Adrenal gland (tissue), 12 donors: ENCODE data around the gene ZFHX3. TPM values are rescaled to one million over a fixed set of nuclear protein-coding genes. Genes with fewer than 3 reads are reported as not detected.
A peak's percentile ranks its signal among the peaks of the same experiment; 100 is the strongest.

Experiments used
- DNase-seq, 7 donors: peaks; one replicate each; pipeline ENCODE4 v3.0.0-alpha.2; 2019 to 2020
- H3K27ac ChIP-seq, 5 donors: fragments of 200-600 bp; sonication (generic) in 4 of 5; 1 replicate in 3 of 5; 2 replicates in 2 of 5; pipeline versions ENCODE4 v1.5.1 to v1.8.0; 2016 to 2020; ENCODE audit warnings: mild to moderate bottlenecking in 1 of 5
- H3K27me3 ChIP-seq: fragments of 200-600 bp; 2 replicates; pipeline ENCODE4 v1.8.0; 2021
- H3K36me3 ChIP-seq, 2 donors: fragments of 200-600 bp; replicated peaks in 1 of 2; 1 replicate in 1 of 2; 2 replicates in 1 of 2; pipeline versions ENCODE4 v1.5.1 to v1.8.0; 2018 to 2022
- H3K4me1 ChIP-seq, 2 donors: fragments of 200-600 bp; replicated peaks in 1 of 2; 1 replicate in 1 of 2; 2 replicates in 1 of 2; pipeline versions ENCODE4 v1.5.1 to v1.8.0; 2018 to 2021
- H3K4me3 ChIP-seq, 4 donors: fragments of 200-600 bp; sonication (generic) in 3 of 4; one replicate each; pipeline ENCODE4 v1.5.1; 2016 to 2018
- H3K9me3 ChIP-seq, 3 donors: fragments of 200-600 bp; sonication (generic) in 1 of 3; replicated peaks in 1 of 3; 1 replicate in 2 of 3; 2 replicates in 1 of 3; pipeline versions ENCODE4 v1.5.1 to v1.8.0; 2016 to 2021
- POLR2A ChIP-seq, 2 donors: fragments of 450-650 bp; IDR thresholded peaks; one replicate each; pipeline ENCODE4 v1.6.1; 2017; ENCODE audit warnings: antibody characterized with exemption in 2 of 2, mild to moderate bottlenecking in 2 of 2, moderate library complexity in 1 of 2
- WGBS, 4 donors: extraction: QIAGEN DNeasy Blood & Tissue Kit in 2 of 4; methylation state at CpG; one replicate each; pipeline versions ENCODE4 v1.1.5 to v1.1.7; 2013 to 2017; 5-methylcytosine and 5-hydroxymethylcytosine counted together
- intact Hi-C, 2 donors: fragments of 100-400 bp; cut with DNase I; formaldehyde crosslinking; loops; one replicate each; pipeline versions ENCODE4 v1.14.1 to v1.15.0; 2022 to 2023
- polyA plus RNA-seq, 3 donors: library from polyadenylated mRNA; stranded (reverse); fragments of 200-250 nt in 2 of 3; fragments of 350-450 nt in 1 of 3; fragmentation: Illumina TruSeq in 1 of 3; extraction: RNeasy Lipid Tissue Mini Kit (QIAGEN cat#74804) in 1 of 3; gene quantifications; one replicate each; pipeline ENCODE4 v1.2.3, GENCODE V29; 2013 to 2014
- total RNA-seq, 9 donors: library from RNA; depleted of rRNA in 4 of 9; stranded (reverse); fragments of >200 nt in 4 of 9; fragments of 120-200 nt in 1 of 9; fragmentation: NEBNext Ultra II Directional in 1 of 9; extraction: Animal tissue kit (Norgen Biotek cat#: 25700) in 1 of 9; gene quantifications; one replicate each; pipeline versions ENCODE4 v1.1.0 to v1.2.4, GENCODE V29; 2013 to 2023
- TF ChIP-seq, protein P1 (sequence below), 6 experiments: fragments of 450-650 bp in 4 of 6; fragments of 200-600 bp in 2 of 6; sonication (generic) in 1 of 6; IDR thresholded peaks; 1 replicate in 5 of 6; 2 replicates in 1 of 6; pipeline versions ENCODE4 v1.5.1 to v1.8.0; 2016 to 2021; ENCODE audit warnings: antibody characterized with exemption in 6 of 6, mild to moderate bottlenecking in 2 of 6, moderate library complexity in 1 of 6
- donor health status: healthy with polysubstance abuse.
- donor health status: Bipolar disorder and iron deficiency.
- donor health status: DM: yes; HTN: yes; CAD: no.
- donor health status: DM: no; HTN: no; CAD: no.
- donor health status: DM: no; HTN: no; CAD: no.
- donor health status: DM: yes; HTN: yes; CAD: no.

Gene ZFHX3
- total and polyA plus RNA-seq, 12 donors = 2.4 to 31.6 (median 19.3) TPM

DNA sequence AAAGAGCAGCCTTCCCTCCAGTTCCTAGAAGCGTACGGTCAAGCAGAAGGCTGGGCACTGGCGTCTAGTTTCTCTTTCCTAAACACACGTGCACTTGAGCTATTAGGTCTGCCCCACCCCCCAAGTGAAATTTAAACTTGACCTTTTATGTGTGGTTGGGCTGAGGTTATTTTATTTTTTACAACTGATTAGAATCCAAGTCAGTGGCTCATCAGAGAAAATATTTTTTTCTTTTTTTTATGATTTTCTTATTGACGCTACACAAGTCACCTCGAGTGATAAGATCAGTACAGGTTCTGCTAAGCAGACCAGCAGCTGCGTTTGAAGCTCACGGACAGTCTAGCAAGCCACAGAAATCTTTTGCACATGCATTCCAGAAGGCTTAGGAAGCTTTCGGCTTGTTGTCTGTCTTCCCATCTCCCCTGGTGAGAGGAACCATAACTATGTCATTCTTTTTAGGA, 95.1 kb downstream of the ZFHX3 start:
- no peaks in the 10 kb centered on the region for H3K27me3 ChIP-seq
- peaks cover 0 to 16% of the 10 kb centered on the region in 2 donors for H3K36me3 ChIP-seq
- peak overlapping the region in 4 of 5 donors; percentile 3 to 86 (median 66) for H3K27ac ChIP-seq
- H3K4me3 ChIP-seq = peak overlapping the region in 1 of 4 donors; percentile 0
- peak in 1 of 2 donors; percentile 39 for TF ChIP-seq POLR2A (IDR thresholded peaks at IDR 0.05)
- TF ChIP-seq, protein P1, sequence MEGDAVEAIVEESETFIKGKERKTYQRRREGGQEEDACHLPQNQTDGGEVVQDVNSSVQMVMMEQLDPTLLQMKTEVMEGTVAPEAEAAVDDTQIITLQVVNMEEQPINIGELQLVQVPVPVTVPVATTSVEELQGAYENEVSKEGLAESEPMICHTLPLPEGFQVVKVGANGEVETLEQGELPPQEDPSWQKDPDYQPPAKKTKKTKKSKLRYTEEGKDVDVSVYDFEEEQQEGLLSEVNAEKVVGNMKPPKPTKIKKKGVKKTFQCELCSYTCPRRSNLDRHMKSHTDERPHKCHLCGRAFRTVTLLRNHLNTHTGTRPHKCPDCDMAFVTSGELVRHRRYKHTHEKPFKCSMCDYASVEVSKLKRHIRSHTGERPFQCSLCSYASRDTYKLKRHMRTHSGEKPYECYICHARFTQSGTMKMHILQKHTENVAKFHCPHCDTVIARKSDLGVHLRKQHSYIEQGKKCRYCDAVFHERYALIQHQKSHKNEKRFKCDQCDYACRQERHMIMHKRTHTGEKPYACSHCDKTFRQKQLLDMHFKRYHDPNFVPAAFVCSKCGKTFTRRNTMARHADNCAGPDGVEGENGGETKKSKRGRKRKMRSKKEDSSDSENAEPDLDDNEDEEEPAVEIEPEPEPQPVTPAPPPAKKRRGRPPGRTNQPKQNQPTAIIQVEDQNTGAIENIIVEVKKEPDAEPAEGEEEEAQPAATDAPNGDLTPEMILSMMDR (IDR thresholded peaks at IDR 0.05) = no peak
- H3K4me1 ChIP-seq = peaks cover 21 to 27% of the 10 kb centered on the region in 2 donors
- DNase-seq = peak in 4 of 7 donors; percentile 53 to 74 (median 56)
- no peaks in the 10 kb centered on the region for H3K9me3 ChIP-seq
- intact Hi-C loops = loop anchor here in 1 of 2 donors (10.0 kb wide), 1 partner anchor 108 kb away; no protein-coding TSS in a partner anchor
- 23 to 38% (median 34%) methylated on average over 9 of the region's 9 CpGs for WGBS, 4 donors

DNA sequence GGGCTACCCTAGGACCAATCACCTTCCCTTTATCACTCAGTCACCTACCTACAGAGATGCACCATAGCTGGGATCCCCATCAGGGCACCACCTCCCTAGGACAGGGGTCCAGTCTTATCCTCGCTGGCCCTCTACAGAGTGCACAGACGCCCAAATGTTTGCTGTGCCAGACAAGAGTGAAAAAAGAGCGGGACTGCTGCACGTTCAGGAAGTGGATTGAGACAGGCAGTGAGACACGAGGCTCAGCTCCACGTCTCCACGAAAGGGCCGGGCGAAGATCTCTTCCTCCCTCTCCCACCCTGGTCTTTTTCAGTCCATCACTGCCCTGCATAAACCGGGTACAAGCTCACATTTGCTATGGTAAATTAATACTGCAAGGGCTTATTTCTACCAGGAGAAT, 95.5 kb downstream of the ZFHX3 start:
- Histone ChIP-seq H3K4me1 (peaks cover 26 to 31% of the 10 kb centered on the region in 2 donors), H3K9me3 (no peaks in the 10 kb centered on the region), H3K27me3 (no peaks in the 10 kb centered on the region), H3K36me3 (peaks cover 0 to 12% of the 10 kb centered on the region in 2 donors), H3K4me3 (no peak overlapping the region), H3K27ac (peak overlapping the region in 3 of 5 donors; percentile 63 to 86 (median 69))
- TF ChIP-seq, protein P1 (IDR thresholded peaks at IDR 0.05) = no peak
- TF ChIP-seq POLR2A (IDR thresholded peaks at IDR 0.05) = no peak
- 51 to 73% (median 62%) methylated on average over 10 of the region's 10 CpGs for WGBS, 4 donors
- intact Hi-C loops = loop anchor here in 1 of 2 donors (10.0 kb wide), 1 partner anchor 108 kb away; no protein-coding TSS in a partner anchor
- no peak for DNase-seq

DNA sequence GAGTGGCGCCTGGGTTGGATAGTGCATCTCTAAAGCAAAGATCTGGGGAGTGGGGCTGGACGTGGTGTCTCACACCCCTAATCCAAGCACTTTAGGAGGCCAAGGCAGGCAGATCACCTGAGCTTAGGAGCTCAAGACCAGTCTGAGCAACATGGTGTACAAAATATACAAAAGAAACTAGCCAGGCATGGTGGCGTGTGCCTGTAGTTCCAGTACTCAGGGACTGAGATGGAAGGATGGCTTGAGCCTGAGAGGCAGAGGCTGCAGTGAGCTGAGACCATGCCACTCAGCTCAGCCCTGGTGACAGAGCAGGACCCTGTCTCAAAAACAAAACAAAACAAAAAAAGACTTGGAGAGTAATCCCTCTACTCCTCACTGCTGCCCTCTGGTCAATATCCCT, 96.0 kb downstream of the ZFHX3 start:
- no peaks in the 10 kb centered on the region for H3K9me3 ChIP-seq
- H3K27me3 ChIP-seq = no peaks in the 10 kb centered on the region
- H3K27ac ChIP-seq = peak overlapping the region in 2 of 5 donors; percentile 63 to 86
- H3K4me3 ChIP-seq = no peak overlapping the region
- peaks cover 0 to 8% of the 10 kb centered on the region in 2 donors for H3K36me3 ChIP-seq
- TF ChIP-seq, protein P1 (IDR thresholded peaks at IDR 0.05) = no peak
- TF ChIP-seq POLR2A (IDR thresholded peaks at IDR 0.05) = no peak
- DNase-seq = no peak
- intact Hi-C loops = loop anchor here in 1 of 2 donors (10.0 kb wide), 1 partner anchor 107 kb away; no protein-coding TSS in a partner anchor
- WGBS, 4 donors = 91 to 98% (median 94%) methylated on average over 3 of the region's 3 CpGs
- peaks cover 30 to 36% of the 10 kb centered on the region in 2 donors for H3K4me1 ChIP-seq

DNA sequence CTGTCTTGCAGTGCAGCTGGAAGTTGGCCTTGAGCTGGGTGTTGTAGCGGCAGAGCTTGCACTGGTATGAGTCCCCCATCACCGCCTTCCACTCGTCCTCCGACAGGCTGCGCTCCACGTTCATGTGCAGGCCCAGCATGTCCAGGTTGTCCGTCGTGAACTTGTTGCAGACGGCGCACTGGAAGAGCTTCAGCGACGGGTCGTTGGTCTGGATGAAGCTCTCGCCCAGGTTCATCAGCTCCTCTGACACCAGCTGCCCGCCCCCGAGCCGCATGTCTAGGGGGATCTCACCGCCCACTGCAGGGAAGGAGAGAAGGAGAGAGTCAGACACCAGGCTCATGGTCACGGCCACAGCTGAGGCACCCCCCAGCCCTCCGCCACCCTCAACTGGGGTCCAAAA, 97.3 kb downstream of the ZFHX3 start:
- Histone ChIP-seq H3K27ac (no peak overlapping the region), H3K27me3 (no peaks in the 10 kb centered on the region), H3K4me3 (no peak overlapping the region), H3K4me1 (peaks cover 40 to 47% of the 10 kb centered on the region in 2 donors), H3K36me3 (peaks cover 0 to 8% of the 10 kb centered on the region in 2 donors), H3K9me3 (no peaks in the 10 kb centered on the region)
- 95 to 99% (median 98%) methylated on average over 10 to 20 of the region's 20 CpGs for WGBS, 4 donors
- DNase-seq = no peak
- intact Hi-C loops = loop anchor here in 1 of 2 donors (10.0 kb wide), 1 partner anchor 106 kb away; no protein-coding TSS in a partner anchor
- TF ChIP-seq, protein P1 (IDR thresholded peaks at IDR 0.05) = no peak
- no peak for TF ChIP-seq POLR2A (IDR thresholded peaks at IDR 0.05)
